Testis (tissue), 2 donors: ENCODE measurements around the gene DDX56.

Experiments
- CTCF ChIP-seq, 3 experiments: fragments of 450-650 bp in 2 of 3; fragments of 200-600 bp in 1 of 3; sonication (generic) in 1 of 3; IDR thresholded peaks; one replicate each; pipeline ENCODE4 v1.5.1; 2016 to 2019; ENCODE audit warnings: antibody characterized with exemption in 3 of 3, mild to moderate bottlenecking in 2 of 3, moderate library complexity in 1 of 3
- POLR2A ChIP-seq: fragments of 450-650 bp; IDR thresholded peaks from one replicate; pipeline ENCODE4 v1.6.1; 2017; ENCODE audit warnings: antibody characterized with exemption, mild to moderate bottlenecking, moderate library complexity

- TF ChIP-seq CTCF (IDR thresholded peaks at IDR 0.05) (no peak), POLR2A (no peak)
Measured at GRCh38 chr7:44574287-44574872, 672 bp upstream of the DDX56 start.
